ENCODE results near the gene TAL2.

DNA sequence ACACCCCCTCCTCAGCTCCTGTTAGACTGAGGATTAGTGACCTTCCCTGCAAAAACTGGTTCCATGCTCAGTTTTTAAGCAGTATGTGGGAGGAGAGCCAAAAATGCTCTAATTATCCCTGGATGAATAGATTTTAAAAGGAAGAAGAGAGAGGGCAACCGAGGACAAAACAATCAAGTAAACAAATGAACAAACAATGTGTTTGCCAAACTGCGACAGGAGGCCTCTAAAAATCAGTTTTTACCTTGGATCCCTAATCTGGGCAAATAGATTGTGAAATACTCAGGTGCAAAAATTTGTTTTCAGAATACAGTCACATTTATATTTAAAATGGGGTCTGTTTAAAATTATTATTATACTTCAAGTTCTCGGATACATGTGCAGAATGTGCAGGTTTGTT lies 8.5 kb downstream of the TAL2 start:
- TF ChIP-seq, protein P1, sequence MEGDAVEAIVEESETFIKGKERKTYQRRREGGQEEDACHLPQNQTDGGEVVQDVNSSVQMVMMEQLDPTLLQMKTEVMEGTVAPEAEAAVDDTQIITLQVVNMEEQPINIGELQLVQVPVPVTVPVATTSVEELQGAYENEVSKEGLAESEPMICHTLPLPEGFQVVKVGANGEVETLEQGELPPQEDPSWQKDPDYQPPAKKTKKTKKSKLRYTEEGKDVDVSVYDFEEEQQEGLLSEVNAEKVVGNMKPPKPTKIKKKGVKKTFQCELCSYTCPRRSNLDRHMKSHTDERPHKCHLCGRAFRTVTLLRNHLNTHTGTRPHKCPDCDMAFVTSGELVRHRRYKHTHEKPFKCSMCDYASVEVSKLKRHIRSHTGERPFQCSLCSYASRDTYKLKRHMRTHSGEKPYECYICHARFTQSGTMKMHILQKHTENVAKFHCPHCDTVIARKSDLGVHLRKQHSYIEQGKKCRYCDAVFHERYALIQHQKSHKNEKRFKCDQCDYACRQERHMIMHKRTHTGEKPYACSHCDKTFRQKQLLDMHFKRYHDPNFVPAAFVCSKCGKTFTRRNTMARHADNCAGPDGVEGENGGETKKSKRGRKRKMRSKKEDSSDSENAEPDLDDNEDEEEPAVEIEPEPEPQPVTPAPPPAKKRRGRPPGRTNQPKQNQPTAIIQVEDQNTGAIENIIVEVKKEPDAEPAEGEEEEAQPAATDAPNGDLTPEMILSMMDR (IDR thresholded peaks at IDR 0.05): no peak
- no peak for TF ChIP-seq POLR2A (IDR thresholded peaks at IDR 0.05)
